MCF 10A (cell line): Measurements from ENCODE around the gene TCHP. TPM values are rescaled to one million over a fixed set of nuclear protein-coding genes. Genes with fewer than 3 reads are reported as not detected.
A peak's percentile ranks its signal among the peaks of the same experiment; 100 is the strongest.

Experiments
- BruUV-seq: library from RNA; stranded (reverse); fragments of 400-500 nt; replicated peaks from 2 replicates; lab custom pipeline; 2021; lab: Mats Ljungman, UMichigan
- CTCF ChIA-PET: fragments of 300-600 bp; sonication (Branson Sonifier 250); formaldehyde crosslinking; extraction: SDS; loops from one replicate; lab custom pipeline; 2021; ENCODE audit warnings: antibody characterized with exemption, inconsistent platforms; lab: Yijun Ruan, JAX
- POLR2A ChIA-PET: fragments of 300-600, 350-650 bp; sonication (Branson Sonifier 250); formaldehyde crosslinking; extraction: SDS; loops from one replicate; lab custom pipeline; 2020; ENCODE audit warnings: antibody characterized with exemption, inconsistent platforms; lab: Yijun Ruan, JAX
- DNase-seq: peaks from one replicate; pipeline ENCODE4 v3.0.0-alpha.2; 2018; ENCODE audit not compliant: unreplicated experiment
- H3K27ac Mint-ChIP-seq: one replicate; pipeline ENCODE4 v1.8.0; 2022; ENCODE audit warnings: mild to moderate bottlenecking, low read depth, mixed read lengths; ENCODE audit not compliant: unreplicated experiment
- H3K27me3 Mint-ChIP-seq: one replicate; pipeline ENCODE4 v1.8.0; 2022; ENCODE audit warnings: mixed read lengths; ENCODE audit not compliant: insufficient read depth, unreplicated experiment
- H3K36me3 Mint-ChIP-seq: one replicate; pipeline ENCODE4 v1.8.0; 2022; ENCODE audit warnings: mild to moderate bottlenecking, moderate library complexity, mixed read lengths; ENCODE audit not compliant: insufficient read depth, unreplicated experiment
- H3K4me1 Mint-ChIP-seq: one replicate; pipeline ENCODE4 v1.8.0; 2022; ENCODE audit warnings: mixed read lengths; ENCODE audit not compliant: insufficient read depth, unreplicated experiment
- H3K4me3 Mint-ChIP-seq: one replicate; pipeline ENCODE4 v1.8.0; 2022; ENCODE audit warnings: mild to moderate bottlenecking, moderate library complexity, mixed read lengths; ENCODE audit not compliant: unreplicated experiment
- H3K9me3 Mint-ChIP-seq: one replicate; pipeline ENCODE4 v1.8.0; 2022; ENCODE audit warnings: mixed read lengths; ENCODE audit not compliant: unreplicated experiment
- intact Hi-C: fragments of 100-400 bp; cut with micrococcal nuclease; formaldehyde crosslinking; loops from 2 replicates; pipeline ENCODE4 v1.14.1; 2022
- total RNA-seq: library from RNA; stranded (reverse); gene quantifications from 2 replicates; pipeline ENCODE4 v1.2.3, GENCODE V29; 2022
- TF ChIP-seq, protein P1 (sequence below): fragments of 200-600 bp; IDR thresholded peaks from one replicate; pipeline ENCODE4 v1.8.0; 2022; ENCODE audit warnings: antibody characterized with exemption, mild to moderate bottlenecking; ENCODE audit not compliant: unreplicated experiment

The TCHP gene
- total RNA-seq, 1 experiment from 2014 or later = 36.3 TPM

DNA sequence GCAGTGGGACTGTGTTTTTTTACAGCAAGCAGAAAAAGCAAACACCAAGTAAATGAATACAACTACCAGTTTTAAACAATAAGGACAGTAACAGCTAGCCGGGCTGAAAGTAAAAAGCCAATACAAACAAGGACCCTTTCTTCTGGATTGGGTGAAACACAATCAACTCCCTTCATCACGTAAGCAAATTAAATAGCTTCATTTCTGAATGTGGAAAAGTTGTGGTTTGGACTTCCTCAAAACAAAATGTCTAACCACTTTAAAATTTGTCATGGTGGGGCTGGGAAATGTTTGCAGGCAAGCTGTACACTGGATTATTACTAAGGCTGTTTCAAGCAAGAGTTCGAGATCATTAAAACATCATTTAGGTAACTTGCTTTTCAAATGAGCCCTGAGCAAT, 47.4 kb downstream of the TCHP start:
- BruUV-seq = no TSS peak

DNA sequence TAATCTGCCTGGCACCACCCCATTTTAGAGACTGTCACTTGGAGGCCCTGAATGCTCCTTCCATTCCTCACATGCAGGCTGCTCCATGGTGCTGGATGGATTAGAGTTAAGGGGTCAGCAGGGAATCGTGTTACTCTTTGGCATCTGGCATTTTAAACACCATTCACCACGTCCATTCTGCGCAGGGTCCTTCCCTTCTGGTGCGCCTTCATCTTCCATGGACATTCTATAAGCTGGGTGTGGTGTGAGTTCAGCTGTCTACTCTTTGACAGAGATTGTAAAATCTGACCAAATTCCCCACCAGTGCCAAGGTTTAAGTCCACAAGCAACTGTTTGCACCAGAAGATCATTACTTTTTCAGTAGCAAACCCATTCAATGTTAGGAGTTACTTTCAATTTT, 48.3 kb downstream of the TCHP start:
- H3K27ac Mint-ChIP-seq = peak overlapping the region; percentile 35
- POLR2A ChIA-PET = interaction anchor here (0.7 kb wide), 1 partner anchor 8 kb away, joined by 3 read pairs; no protein-coding TSS in a partner anchor
- intact Hi-C loops = no loop called here

More for the DNA sequence above, 47.4 kb downstream of the TCHP start:
- H3K27me3 Mint-ChIP-seq = no peaks in the 10 kb centered on the region
- H3K4me1 Mint-ChIP-seq = peaks cover 18% of the 10 kb centered on the region
- TF ChIP-seq, protein P1, sequence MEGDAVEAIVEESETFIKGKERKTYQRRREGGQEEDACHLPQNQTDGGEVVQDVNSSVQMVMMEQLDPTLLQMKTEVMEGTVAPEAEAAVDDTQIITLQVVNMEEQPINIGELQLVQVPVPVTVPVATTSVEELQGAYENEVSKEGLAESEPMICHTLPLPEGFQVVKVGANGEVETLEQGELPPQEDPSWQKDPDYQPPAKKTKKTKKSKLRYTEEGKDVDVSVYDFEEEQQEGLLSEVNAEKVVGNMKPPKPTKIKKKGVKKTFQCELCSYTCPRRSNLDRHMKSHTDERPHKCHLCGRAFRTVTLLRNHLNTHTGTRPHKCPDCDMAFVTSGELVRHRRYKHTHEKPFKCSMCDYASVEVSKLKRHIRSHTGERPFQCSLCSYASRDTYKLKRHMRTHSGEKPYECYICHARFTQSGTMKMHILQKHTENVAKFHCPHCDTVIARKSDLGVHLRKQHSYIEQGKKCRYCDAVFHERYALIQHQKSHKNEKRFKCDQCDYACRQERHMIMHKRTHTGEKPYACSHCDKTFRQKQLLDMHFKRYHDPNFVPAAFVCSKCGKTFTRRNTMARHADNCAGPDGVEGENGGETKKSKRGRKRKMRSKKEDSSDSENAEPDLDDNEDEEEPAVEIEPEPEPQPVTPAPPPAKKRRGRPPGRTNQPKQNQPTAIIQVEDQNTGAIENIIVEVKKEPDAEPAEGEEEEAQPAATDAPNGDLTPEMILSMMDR = no peak
- DNase-seq = no peak
- ChIA-PET CTCF (no interaction called here), POLR2A (no interaction called here)
- no peak overlapping the region for H3K4me3 Mint-ChIP-seq
- no peaks in the 10 kb centered on the region for H3K9me3 Mint-ChIP-seq
- peaks cover 72% of the 10 kb centered on the region for H3K36me3 Mint-ChIP-seq
- intact Hi-C loops = no loop called here
- no peak overlapping the region for H3K27ac Mint-ChIP-seq

DNA sequence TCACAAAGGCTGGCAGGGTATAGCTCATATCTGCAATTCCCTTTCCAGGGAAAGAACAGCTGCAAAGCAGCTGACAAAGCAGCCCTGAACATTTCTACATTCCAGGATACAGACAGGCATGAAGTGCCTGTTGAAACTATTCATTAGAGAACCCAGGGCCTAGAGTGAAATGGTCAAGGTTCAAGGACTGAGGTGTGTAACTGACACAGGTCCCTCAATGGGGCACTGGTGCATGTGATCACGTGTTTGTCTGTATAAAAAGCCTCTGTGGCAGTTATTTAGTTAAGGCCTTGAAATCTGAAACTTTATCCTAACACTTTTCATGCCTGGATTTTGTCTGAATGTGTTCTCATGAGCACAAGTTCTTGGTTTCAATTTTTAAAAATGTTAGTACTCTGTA, 49.0 kb downstream of the TCHP start:
- Mint-ChIP-seq H3K4me3 (no peak overlapping the region), H3K27me3 (no peaks in the 10 kb centered on the region), H3K4me1 (peaks cover 21% of the 10 kb centered on the region), H3K27ac (peak overlapping the region; percentile 35), H3K9me3 (no peaks in the 10 kb centered on the region), H3K36me3 (peaks cover 78% of the 10 kb centered on the region)
- POLR2A ChIA-PET = interaction anchor here (0.7 kb wide), 2 partner anchors 9 to 171 kb away, joined by 3 read pairs; no protein-coding TSS in a partner anchor
- DNase-seq = no peak
- CTCF ChIA-PET = no interaction called here
- BruUV-seq = no TSS peak
- intact Hi-C loops = no loop called here
- TF ChIP-seq, protein P1 = no peak

More for the DNA sequence above, 48.3 kb downstream of the TCHP start:
- Mint-ChIP-seq H3K4me3 (no peak overlapping the region), H3K27me3 (no peaks in the 10 kb centered on the region), H3K9me3 (no peaks in the 10 kb centered on the region), H3K36me3 (peaks cover 77% of the 10 kb centered on the region), H3K4me1 (peaks cover 21% of the 10 kb centered on the region)
- TF ChIP-seq, protein P1 = no peak
- CTCF ChIA-PET = no interaction called here
- BruUV-seq = no TSS peak
- no peak for DNase-seq

DNA sequence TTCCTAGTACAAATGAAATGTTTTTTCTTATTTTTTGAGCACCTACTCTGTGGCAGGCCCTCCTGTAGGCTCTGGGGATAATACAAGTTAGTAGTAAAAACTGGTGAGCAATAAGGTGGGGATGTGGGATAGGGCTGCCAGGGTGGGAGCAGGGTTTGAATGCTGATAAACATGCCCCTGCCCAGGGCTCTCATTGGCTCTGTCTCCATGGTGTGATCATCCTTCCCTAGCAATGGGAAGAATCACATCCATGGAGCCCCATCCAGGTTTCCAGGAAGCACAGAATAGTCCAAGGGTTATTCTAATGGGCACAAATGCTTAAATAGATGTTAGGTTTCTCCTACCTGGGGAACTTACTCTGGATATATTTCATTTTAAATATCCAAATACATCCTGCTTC, 50.6 kb downstream of the TCHP start:
- intact Hi-C loops = loop anchor here (5.0 kb wide), 1 partner anchor 87 kb away; no protein-coding TSS in a partner anchor
- no peak for DNase-seq
- ChIA-PET CTCF (interaction anchor here (0.6 to 1.0 kb wide), 2 partner anchors 93 to 106 kb away, joined by 3 to 4 read pairs; no protein-coding TSS in a partner anchor), POLR2A (interaction anchor here (1.9 kb wide), 1 partner anchor 32 kb away, joined by 4 read pairs; no protein-coding TSS in a partner anchor)
- Mint-ChIP-seq H3K36me3 (peaks cover 81% of the 10 kb centered on the region), H3K4me1 (peaks cover 21% of the 10 kb centered on the region), H3K27me3 (no peaks in the 10 kb centered on the region), H3K27ac (peak overlapping the region; percentile 24), H3K4me3 (no peak overlapping the region), H3K9me3 (no peaks in the 10 kb centered on the region)
- no TSS peak for BruUV-seq
- TF ChIP-seq, protein P1 = no peak
